ENCODE data around the gene C1orf159.

Gene C1orf159

DNA sequence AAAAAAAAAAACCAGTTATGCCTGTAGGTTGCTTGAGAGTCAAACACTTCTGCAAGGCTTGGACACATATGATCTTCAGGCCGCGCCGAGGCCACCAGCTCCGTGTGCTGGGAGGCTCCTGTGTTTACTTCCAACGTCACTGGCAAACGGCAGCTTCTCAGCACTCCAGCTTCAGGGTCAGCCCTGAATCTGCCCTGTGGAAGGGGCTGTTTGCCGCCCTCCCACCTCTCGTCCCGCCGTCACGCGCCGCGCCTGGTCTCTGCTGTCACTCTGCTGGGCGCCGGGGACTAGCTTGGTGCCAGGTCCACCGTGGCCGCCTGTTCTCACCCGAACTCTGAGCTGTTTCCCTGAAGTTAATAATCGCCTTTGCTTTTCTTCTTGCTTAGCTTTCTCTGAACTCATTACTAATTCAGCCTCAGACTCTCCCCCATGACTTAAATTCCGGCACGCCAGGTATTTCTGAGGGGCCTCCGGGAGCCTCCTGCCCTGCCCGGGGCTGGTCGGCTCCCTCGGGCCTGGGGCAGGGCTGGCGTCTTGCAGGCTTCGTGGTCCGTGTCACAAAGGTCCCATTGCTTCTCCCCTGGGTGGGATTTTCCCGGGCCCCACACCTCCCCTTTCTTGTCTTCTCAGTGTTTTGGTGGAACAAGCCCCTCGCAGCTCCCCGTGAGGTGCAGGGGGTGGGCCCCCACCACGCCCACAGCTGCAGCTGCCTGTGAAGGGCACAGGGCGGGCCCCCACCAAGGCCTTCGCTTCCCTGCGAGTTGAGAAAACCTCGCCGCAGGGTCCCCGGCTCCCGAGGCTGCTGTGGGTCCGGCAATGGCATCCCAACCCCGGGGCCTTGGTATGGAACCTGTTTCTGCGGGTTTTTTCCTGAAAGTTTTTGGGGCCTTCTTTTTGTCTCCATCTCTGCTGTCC, 14.6 kb upstream of the C1orf159 start:
- no peak for FAIRE-seq

DNA sequence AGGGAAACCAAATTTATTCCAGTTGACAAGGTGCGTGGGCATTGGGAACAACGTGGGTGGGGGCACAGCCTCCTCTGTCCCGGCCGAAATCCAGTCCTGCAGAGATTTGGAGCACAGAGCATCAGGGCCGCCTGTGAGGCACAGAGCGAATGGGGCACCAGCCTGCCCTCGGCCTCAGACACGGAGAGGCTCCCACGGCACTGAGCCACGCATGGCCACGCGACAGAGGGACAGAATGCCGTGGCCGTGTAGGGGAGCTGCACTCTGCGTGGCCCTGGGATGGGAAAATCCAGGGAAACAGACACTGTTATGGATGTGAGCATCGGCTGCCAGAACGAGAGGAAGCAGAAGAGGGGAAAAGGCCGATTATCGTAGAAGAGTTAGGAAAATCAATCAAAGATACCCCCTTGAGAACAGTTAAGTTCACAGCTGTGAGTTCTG, 13.5 kb upstream of the C1orf159 start:
- no peak for FAIRE-seq

- FAIRE-seq, result no peak
Measured at GRCh38 chr1:1128454-1129139, 12.7 kb upstream of the C1orf159 start.

- no peak for FAIRE-seq
Measured at GRCh38 chr1:1127551-1128451, 11.9 kb upstream of the C1orf159 start.

DNA sequence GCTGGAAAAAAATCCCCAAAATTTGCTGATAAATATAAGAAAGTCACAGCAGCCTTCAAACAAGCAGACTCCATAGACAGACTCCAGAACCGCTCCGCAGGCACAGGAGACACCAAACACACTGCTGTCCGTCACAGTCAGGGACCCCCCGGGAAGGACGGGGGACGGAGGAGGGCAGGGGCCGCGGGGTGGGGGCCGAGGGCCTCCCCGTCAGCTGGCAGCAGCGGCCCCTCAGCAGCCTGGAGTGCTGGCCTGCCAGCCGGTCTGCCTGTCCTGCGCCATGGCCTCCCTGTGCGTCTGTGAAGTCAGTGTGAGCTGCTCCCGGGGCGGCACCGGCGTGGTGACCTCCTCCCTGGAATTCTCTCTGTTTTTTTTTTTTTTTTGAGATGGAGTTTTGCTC, 10.1 kb upstream of the C1orf159 start:
- FAIRE-seq, result no peak

- FAIRE-seq, result no peak
Measured at GRCh38 chr1:1124786-1125642, 9.1 kb upstream of the C1orf159 start.

- no peak for FAIRE-seq
Measured at GRCh38 chr1:1124508-1124785, 8.6 kb upstream of the C1orf159 start.

GRCh38 chr1:1123581-1124507, 8.0 kb upstream of the C1orf159 start:
- FAIRE-seq, result no peak

- FAIRE-seq, result no peak
Measured at GRCh38 chr1:1122981-1123480, 7.1 kb upstream of the C1orf159 start.

- no peak for FAIRE-seq
Measured at GRCh38 chr1:1122078-1122811, 6.4 kb upstream of the C1orf159 start.

GRCh38 chr1:1121611-1122077, 5.8 kb upstream of the C1orf159 start:
- FAIRE-seq, result no peak

- FAIRE-seq, result no peak
Measured at GRCh38 chr1:1120866-1121591, 5.1 kb upstream of the C1orf159 start.

DNA sequence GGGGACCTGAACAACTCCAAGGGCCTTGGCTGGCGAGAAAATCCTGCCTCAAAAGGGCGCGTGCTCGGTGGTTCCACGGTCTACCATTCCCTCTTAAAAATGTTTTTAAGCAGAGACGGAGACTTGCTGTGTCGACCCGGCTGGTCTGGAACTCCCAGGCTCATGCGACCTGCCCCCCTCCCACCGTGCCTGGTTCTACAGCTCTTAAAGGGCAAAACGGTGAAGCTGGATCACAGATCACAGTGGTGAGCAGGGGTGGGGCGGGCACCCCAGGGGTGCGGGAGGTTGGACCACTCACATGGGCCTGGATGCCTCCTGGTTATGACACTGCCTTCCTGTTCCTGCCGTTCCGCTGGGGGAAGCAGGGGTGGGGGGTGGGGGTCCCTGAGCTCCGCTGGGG, 4.2 kb upstream of the C1orf159 start:
- no peak for FAIRE-seq

- no peak for FAIRE-seq
Measured at GRCh38 chr1:1119272-1119890, 3.5 kb upstream of the C1orf159 start.

DNA sequence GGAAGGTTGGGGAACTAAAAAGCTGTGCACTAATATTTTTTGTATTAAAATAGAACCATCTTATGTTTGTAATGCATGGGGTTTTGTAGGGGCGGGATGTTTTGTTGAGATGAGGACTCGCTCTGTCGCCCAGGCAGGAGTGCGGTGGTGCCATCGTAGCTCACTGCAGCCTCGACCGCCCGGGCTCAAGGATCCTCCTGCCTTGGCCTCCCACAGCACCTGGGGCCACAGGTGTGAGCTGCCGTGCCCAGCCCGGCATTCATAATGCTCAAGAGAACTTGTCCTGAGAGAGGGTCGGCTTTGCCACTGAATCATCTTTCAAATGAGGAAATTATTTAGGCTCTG, 3.0 kb upstream of the C1orf159 start:
- FAIRE-seq, result no peak

DNA sequence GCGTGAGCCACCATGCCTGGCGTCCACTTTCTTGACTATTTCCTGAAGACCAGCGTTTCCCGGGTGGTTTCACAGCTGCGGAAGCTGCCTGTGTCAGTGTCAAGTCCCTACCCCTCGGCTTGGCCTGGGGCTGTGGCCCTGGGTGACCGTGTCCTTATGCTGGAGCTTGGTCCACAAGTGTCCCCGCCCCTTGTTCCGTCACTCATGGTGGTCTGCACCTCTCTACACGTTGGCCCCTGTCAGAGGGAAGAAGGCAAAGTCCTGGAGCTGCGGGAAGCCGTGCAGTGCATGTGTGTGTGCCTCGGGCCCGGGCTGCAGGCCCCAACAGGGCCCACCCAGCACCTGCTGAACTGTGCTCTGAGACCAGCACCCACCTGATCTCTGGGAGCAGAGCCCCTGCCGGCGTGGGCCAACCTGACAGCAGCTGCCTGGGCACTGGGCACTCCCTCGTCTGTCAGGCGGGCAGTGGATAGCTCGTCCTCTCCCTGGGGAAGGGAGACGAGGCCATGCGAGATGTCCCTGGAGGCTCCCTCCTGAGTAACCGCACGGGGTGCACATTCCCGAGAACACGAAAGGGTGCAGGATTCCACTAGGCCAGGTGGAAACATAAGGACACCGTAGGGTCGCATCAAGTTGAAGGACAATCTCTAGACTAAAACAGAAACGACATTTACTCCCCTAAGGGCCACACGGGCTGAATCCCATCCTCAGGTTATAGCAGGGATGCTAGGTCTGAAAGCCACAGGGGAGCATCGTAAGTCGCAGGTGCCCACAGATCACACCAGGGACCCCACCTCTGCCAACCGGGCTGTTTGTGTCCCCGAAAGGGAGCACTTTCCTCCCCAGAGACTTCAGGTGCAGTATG, 2.4 kb upstream of the C1orf159 start:
- no peak for FAIRE-seq

DNA sequence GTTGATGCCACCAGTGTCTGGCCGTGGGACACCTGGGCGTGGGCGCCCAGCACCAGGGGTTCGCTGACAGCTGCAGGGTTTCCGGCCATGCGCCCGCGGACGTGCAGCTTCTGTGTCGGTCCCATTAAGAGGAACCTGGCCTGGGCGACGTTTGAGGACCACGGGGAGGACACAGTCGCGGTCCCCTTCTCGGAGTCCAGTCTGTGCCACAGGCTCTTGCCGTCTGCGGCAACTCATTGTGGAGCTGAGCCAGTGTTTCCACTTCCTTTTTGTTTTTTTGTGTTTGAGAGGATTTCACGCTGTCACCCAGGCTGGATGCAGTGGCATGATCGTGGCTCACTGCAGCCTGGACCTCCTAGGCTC, 1.6 kb upstream of the C1orf159 start:
- no peak for FAIRE-seq
